22Rv1 (cell line): Measurements from ENCODE around the gene IFIT5.

ENCODE experiments used
- CTCF ChIP-seq: fragments of 450-650 bp; IDR thresholded peaks from 2 replicates; pipeline ENCODE4 v1.5.1; 2017; ENCODE audit warnings: mild to moderate bottlenecking
- ZFX ChIP-seq: fragments of 450-650 bp; IDR thresholded peaks from 2 replicates; pipeline ENCODE4 v1.6.1; 2017; ENCODE audit warnings: antibody characterized with exemption, borderline replicate concordance

- TF ChIP-seq CTCF (no peak), ZFX (no peak)
Observed at GRCh38 chr10:89388806-89389205, 25.6 kb upstream of the IFIT5 start.
